GM23338 (cell line): Measurements from ENCODE around the gene HOTAIR. TPM values are rescaled to one million over a fixed set of nuclear protein-coding genes. Genes with fewer than 3 reads are reported as not detected.
A peak's percentile ranks its signal among the peaks of the same experiment; 100 is the strongest.

ENCODE experiments used
- ATAC-seq: fragments of 200-7000 bp; cut with Tn5 transposase; 3 replicates; pipeline ENCODE4 v1.9.1; 2020
- DNase-seq: peaks from one replicate; pipeline ENCODE4 v3.0.0-alpha.2; 2015; ENCODE audit warnings: low spot score
- H2AFZ ChIP-seq: fragments of 200-600 bp; sonication (generic); 2 replicates; pipeline ENCODE4 v1.8.0; 2016; ENCODE audit warnings: antibody characterized with exemption, mild to moderate bottlenecking, moderate library complexity
- H3F3A ChIP-seq: fragments of 200-600 bp; sonication (generic); replicated peaks from 2 replicates; pipeline ENCODE4 v1.8.0; 2017; ENCODE audit warnings: antibody characterized with exemption, mixed run types, low read depth
- H3K27ac ChIP-seq: fragments of 200-600 bp; sonication (generic); 2 replicates; pipeline ENCODE4 v1.6.1; 2016; ENCODE audit warnings: low read depth
- H3K27me3 ChIP-seq: fragments of 200-600 bp; sonication (generic); 2 replicates; pipeline ENCODE4 v1.8.0; 2016; ENCODE audit warnings: mild to moderate bottlenecking, mixed run types, moderate library complexity; ENCODE audit not compliant: insufficient read depth
- H3K36me3 ChIP-seq: fragments of 200-600 bp; sonication (generic); 2 replicates; pipeline ENCODE4 v1.8.0; 2016; ENCODE audit warnings: mild to moderate bottlenecking; ENCODE audit not compliant: insufficient read depth
- H3K4me1 ChIP-seq: fragments of 200-600 bp; sonication (generic); 2 replicates; pipeline ENCODE4 v1.8.0; 2016; ENCODE audit warnings: mild to moderate bottlenecking, moderate library complexity; ENCODE audit not compliant: insufficient read depth
- H3K4me2 ChIP-seq: fragments of 200-600 bp; sonication (generic); 2 replicates; pipeline ENCODE4 v1.7.1; 2017; ENCODE audit warnings: mixed run types
- H3K4me3 ChIP-seq: fragments of 200-600 bp; sonication (generic); 2 replicates; pipeline ENCODE4 v1.6.1; 2016; ENCODE audit warnings: mixed run types
- H3K79me2 ChIP-seq: fragments of 200-600 bp; sonication (generic); replicated peaks from 2 replicates; pipeline ENCODE4 v1.8.0; 2017; ENCODE audit warnings: mild to moderate bottlenecking; ENCODE audit not compliant: insufficient read depth
- H3K9me2 ChIP-seq: fragments of 200-600 bp; sonication (generic); 2 replicates; pipeline ENCODE4 v1.8.0; 2017; ENCODE audit not compliant: insufficient read depth
- H4K20me1 ChIP-seq: fragments of 200-600 bp; sonication (generic); replicated peaks from 2 replicates; pipeline ENCODE4 v1.8.0; 2017; ENCODE audit warnings: mild to moderate bottlenecking; ENCODE audit not compliant: insufficient read depth
- H3K27ac Mint-ChIP-seq: 2 replicates; pipeline ENCODE4 v1.8.0; 2020; ENCODE audit warnings: inconsistent platforms, mild to moderate bottlenecking, moderate library complexity, mixed read lengths
- H3K27me3 Mint-ChIP-seq: 3 replicates; pipeline ENCODE4 v1.8.0; 2022; ENCODE audit warnings: low read depth, mild to moderate bottlenecking, moderate library complexity, mixed read lengths, inconsistent platforms; ENCODE audit not compliant: insufficient read depth, poor library complexity
- H3K36me3 Mint-ChIP-seq: 3 replicates; pipeline ENCODE4 v1.8.0; 2021; ENCODE audit warnings: low read depth, mild to moderate bottlenecking, inconsistent platforms, moderate library complexity, mixed read lengths
- H3K4me1 Mint-ChIP-seq: 3 replicates; pipeline ENCODE4 v1.8.0; 2020; ENCODE audit warnings: mild to moderate bottlenecking, inconsistent platforms, mixed read lengths
- H3K4me3 Mint-ChIP-seq: 3 replicates; pipeline ENCODE4 v1.8.0; 2021; ENCODE audit warnings: moderate library complexity, mild to moderate bottlenecking, inconsistent platforms, mixed read lengths
- H3K9me3 Mint-ChIP-seq: 3 replicates; pipeline ENCODE4 v1.8.0; 2020; ENCODE audit warnings: moderate library complexity, mild to moderate bottlenecking, inconsistent platforms, mixed read lengths
- CREB1 ChIP-seq: fragments of 250-450 bp; sonication (Bioruptor Pico); IDR thresholded peaks from 2 replicates; pipeline ENCODE4 v1.5.0; 2020; ENCODE audit warnings: low read depth, mild to moderate bottlenecking, moderate library complexity
- EZH2 ChIP-seq: fragments of 200-600 bp; sonication (generic); IDR thresholded peaks from one replicate; pipeline ENCODE4 v1.8.0; 2017; ENCODE audit warnings: antibody characterized with exemption, mild to moderate bottlenecking, low read depth; ENCODE audit not compliant: unreplicated experiment
- JUNB ChIP-seq: IDR thresholded peaks from one replicate; pipeline ENCODE4 v1.6.1; 2016; ENCODE audit warnings: antibody characterized with exemption; ENCODE audit not compliant: unreplicated experiment
- REST ChIP-seq: IDR thresholded peaks from one replicate; pipeline ENCODE4 v1.6.1; 2018; ENCODE audit warnings: antibody characterized with exemption; ENCODE audit not compliant: unreplicated experiment
- STAT1 ChIP-seq: IDR thresholded peaks from one replicate; pipeline ENCODE4 v1.6.1; 2016; ENCODE audit warnings: antibody characterized with exemption; ENCODE audit not compliant: unreplicated experiment
- ZNF114 ChIP-seq: fragments of 250-450 bp; sonication (Bioruptor Pico); IDR thresholded peaks from 2 replicates; pipeline ENCODE4 v1.5.0; 2020; ENCODE audit warnings: mild to moderate bottlenecking, moderate library complexity
- polyA plus RNA-seq: library from polyadenylated mRNA; unstranded; fragments of >200 nt; fragmentation: Nextera tagmentation; extraction: Ambion mirVana; gene quantifications from 2 replicates; pipeline ENCODE4 v1.2.1, GENCODE V29; 2016
- total RNA-seq: library from RNA; depleted of rRNA; stranded (reverse); fragments of >200 nt; shearing (Covaris generic); gene quantifications from 2 replicates; pipeline ENCODE4 v1.2.3, GENCODE V29; 2014
- TF ChIP-seq, protein P1 (sequence below): IDR thresholded peaks from 2 replicates; pipeline ENCODE4 v1.6.1; 2016; ENCODE audit warnings: antibody characterized with exemption
- TF ChIP-seq, protein P2 (sequence below), 2 experiments: fragments of 200-600 bp in 1 of 2; sonication (generic) in 1 of 2; conservative IDR thresholded peaks; 2 replicates each; pipeline versions ENCODE4 v1.5.1 to v1.6.1; 2016 to 2017; ENCODE audit warnings: antibody characterized with exemption in 2 of 2, low read depth in 2 of 2, mild to moderate bottlenecking in 2 of 2, moderate library complexity in 1 of 2
- TF ChIP-seq, protein P3 (sequence below): fragments of 250-450 bp; sonication (Bioruptor Pico); IDR thresholded peaks from 2 replicates; pipeline ENCODE4 v1.5.0; 2020; ENCODE audit warnings: mild to moderate bottlenecking, moderate library complexity

Gene HOTAIR
- total and polyA plus RNA-seq, 2 experiments from 2014 or later, result not detected

GRCh38 chr12:53972152-53972702 is 2.5 kb downstream of the HOTAIR start:
- DNase-seq, result no peak
- Histone ChIP-seq H3K4me2 (no peak overlapping the region), H3K27ac (no peak overlapping the region), H3K4me3 (no peak overlapping the region), H3K9me2 (no peaks in the 10 kb centered on the region), H3K36me3 (no peaks in the 10 kb centered on the region; the same call in 1 of the 2 replicates), H3K79me2 (no peaks in the 10 kb centered on the region), H3K4me1 (peaks cover 16% of the 10 kb centered on the region), H3F3A (peaks cover 28% of the 10 kb centered on the region), H4K20me1 (peaks cover 49% of the 10 kb centered on the region), H2AFZ (no peak overlapping the region), H3K27me3 (peaks cover 100% of the 10 kb centered on the region)
- H3K4me1 Mint-ChIP-seq, result peaks cover 17% of the 10 kb centered on the region
- TF ChIP-seq, protein P1, sequence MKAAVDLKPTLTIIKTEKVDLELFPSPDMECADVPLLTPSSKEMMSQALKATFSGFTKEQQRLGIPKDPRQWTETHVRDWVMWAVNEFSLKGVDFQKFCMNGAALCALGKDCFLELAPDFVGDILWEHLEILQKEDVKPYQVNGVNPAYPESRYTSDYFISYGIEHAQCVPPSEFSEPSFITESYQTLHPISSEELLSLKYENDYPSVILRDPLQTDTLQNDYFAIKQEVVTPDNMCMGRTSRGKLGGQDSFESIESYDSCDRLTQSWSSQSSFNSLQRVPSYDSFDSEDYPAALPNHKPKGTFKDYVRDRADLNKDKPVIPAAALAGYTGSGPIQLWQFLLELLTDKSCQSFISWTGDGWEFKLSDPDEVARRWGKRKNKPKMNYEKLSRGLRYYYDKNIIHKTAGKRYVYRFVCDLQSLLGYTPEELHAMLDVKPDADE, result no peak
- peak; percentile 77 for TF ChIP-seq EZH2
- H3K27me3 Mint-ChIP-seq, result peaks cover 99% of the 10 kb centered on the region
- no peak for ATAC-seq
- H3K4me3 Mint-ChIP-seq, result no peak overlapping the region; the same call in 2 of the 3 replicates
- H3K9me3 Mint-ChIP-seq, result no peaks in the 10 kb centered on the region; the same call in 1 of the 3 replicates
- H3K27ac Mint-ChIP-seq, result no peak overlapping the region
- no peaks in the 10 kb centered on the region for H3K36me3 Mint-ChIP-seq

- no peaks in the 10 kb centered on the region for H3K9me2 ChIP-seq
- DNase-seq (no peak), ATAC-seq (no peak)
- peaks cover 31% of the 10 kb centered on the region for H3F3A ChIP-seq
- H4K20me1 ChIP-seq, result peaks cover 50% of the 10 kb centered on the region
- no peak overlapping the region for H2AFZ ChIP-seq
- H3K36me3 ChIP-seq, result no peaks in the 10 kb centered on the region; the same call in 1 of the 2 replicates
- peaks cover 13% of the 10 kb centered on the region for H3K4me1 ChIP-seq
- peaks cover 100% of the 10 kb centered on the region for H3K27me3 ChIP-seq
- no peak overlapping the region for H3K4me3 ChIP-seq
- Mint-ChIP-seq H3K36me3 (no peaks in the 10 kb centered on the region), H3K4me1 (peaks cover 17% of the 10 kb centered on the region), H3K9me3 (no peaks in the 10 kb centered on the region; the same call in 1 of the 3 replicates), H3K27ac (no peak overlapping the region), H3K4me3 (no peak overlapping the region), H3K27me3 (peaks cover 99% of the 10 kb centered on the region)
- H3K27ac ChIP-seq, result no peak overlapping the region
- H3K4me2 ChIP-seq, result no peak overlapping the region
- H3K79me2 ChIP-seq, result no peaks in the 10 kb centered on the region
- TF ChIP-seq STAT1 (no peak), ZNF114 (CRISPR knock-in tag) (no peak), CREB1 (CRISPR knock-in tag) (no peak), REST (no peak), JUNB (no peak)
- TF ChIP-seq, protein P2, sequence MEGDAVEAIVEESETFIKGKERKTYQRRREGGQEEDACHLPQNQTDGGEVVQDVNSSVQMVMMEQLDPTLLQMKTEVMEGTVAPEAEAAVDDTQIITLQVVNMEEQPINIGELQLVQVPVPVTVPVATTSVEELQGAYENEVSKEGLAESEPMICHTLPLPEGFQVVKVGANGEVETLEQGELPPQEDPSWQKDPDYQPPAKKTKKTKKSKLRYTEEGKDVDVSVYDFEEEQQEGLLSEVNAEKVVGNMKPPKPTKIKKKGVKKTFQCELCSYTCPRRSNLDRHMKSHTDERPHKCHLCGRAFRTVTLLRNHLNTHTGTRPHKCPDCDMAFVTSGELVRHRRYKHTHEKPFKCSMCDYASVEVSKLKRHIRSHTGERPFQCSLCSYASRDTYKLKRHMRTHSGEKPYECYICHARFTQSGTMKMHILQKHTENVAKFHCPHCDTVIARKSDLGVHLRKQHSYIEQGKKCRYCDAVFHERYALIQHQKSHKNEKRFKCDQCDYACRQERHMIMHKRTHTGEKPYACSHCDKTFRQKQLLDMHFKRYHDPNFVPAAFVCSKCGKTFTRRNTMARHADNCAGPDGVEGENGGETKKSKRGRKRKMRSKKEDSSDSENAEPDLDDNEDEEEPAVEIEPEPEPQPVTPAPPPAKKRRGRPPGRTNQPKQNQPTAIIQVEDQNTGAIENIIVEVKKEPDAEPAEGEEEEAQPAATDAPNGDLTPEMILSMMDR (conservative IDR thresholded peaks at IDR 0.05; ENCODE audit: low read depth in 2 of 2), result no peak
- TF ChIP-seq, protein P3, sequence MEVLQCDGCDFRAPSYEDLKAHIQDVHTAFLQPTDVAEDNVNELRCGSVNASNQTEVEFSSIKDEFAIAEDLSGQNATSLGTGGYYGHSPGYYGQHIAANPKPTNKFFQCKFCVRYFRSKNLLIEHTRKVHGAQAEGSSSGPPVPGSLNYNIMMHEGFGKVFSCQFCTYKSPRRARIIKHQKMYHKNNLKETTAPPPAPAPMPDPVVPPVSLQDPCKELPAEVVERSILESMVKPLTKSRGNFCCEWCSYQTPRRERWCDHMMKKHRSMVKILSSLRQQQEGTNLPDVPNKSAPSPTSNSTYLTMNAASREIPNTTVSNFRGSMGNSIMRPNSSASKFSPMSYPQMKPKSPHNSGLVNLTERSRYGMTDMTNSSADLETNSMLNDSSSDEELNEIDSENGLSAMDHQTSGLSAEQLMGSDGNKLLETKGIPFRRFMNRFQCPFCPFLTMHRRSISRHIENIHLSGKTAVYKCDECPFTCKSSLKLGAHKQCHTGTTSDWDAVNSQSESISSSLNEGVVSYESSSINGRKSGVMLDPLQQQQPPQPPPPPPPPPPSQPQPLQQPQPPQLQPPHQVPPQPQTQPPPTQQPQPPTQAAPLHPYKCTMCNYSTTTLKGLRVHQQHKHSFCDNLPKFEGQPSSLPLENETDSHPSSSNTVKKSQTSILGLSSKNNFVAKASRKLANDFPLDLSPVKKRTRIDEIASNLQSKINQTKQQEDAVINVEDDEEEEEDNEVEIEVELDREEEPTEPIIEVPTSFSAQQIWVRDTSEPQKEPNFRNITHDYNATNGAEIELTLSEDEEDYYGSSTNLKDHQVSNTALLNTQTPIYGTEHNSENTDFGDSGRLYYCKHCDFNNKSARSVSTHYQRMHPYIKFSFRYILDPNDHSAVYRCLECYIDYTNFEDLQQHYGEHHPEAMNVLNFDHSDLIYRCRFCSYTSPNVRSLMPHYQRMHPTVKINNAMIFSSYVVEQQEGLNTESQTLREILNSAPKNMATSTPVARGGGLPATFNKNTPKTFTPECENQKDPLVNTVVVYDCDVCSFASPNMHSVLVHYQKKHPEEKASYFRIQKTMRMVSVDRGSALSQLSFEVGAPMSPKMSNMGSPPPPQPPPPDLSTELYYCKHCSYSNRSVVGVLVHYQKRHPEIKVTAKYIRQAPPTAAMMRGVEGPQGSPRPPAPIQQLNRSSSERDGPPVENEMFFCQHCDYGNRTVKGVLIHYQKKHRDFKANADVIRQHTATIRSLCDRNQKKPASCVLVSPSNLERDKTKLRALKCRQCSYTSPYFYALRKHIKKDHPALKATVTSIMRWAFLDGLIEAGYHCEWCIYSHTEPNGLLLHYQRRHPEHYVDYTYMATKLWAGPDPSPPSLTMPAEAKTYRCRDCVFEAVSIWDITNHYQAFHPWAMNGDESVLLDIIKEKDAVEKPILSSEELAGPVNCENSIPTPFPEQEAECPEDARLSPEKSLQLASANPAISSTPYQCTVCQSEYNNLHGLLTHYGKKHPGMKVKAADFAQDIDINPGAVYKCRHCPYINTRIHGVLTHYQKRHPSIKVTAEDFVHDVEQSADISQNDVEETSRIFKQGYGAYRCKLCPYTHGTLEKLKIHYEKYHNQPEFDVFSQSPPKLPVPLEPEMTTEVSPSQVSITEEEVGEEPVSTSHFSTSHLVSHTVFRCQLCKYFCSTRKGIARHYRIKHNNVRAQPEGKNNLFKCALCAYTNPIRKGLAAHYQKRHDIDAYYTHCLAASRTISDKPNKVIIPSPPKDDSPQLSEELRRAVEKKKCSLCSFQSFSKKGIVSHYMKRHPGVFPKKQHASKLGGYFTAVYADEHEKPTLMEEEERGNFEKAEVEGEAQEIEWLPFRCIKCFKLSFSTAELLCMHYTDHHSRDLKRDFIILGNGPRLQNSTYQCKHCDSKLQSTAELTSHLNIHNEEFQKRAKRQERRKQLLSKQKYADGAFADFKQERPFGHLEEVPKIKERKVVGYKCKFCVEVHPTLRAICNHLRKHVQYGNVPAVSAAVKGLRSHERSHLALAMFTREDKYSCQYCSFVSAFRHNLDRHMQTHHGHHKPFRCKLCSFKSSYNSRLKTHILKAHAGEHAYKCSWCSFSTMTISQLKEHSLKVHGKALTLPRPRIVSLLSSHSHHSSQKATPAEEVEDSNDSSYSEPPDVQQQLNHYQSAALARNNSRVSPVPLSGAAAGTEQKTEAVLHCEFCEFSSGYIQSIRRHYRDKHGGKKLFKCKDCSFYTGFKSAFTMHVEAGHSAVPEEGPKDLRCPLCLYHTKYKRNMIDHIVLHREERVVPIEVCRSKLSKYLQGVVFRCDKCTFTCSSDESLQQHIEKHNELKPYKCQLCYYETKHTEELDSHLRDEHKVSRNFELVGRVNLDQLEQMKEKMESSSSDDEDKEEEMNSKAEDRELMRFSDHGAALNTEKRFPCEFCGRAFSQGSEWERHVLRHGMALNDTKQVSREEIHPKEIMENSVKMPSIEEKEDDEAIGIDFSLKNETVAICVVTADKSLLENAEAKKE (CRISPR knock-in tag), result no peak
Observed at GRCh38 chr12:53971686-53972085, 3.1 kb downstream of the HOTAIR start.
